Measurements from ENCODE around the gene ADCY9. TPM values are rescaled to one million over a fixed set of nuclear protein-coding genes. Genes with fewer than 3 reads are reported as not detected.
"Not testable (repeated sequence)": the region's sequence is repeated elsewhere in the genome, so short reads cannot be mapped to it uniquely, and the experiment has no call there.

Gene ADCY9
- total and polyA plus RNA-seq, 8 donors, result 9.8 to 61.1 (median 12.9) TPM

- Histone ChIP-seq H3K27me3 (no peaks in the 10 kb centered on the region), H3K4me3 (no peak overlapping the region), H3K4me1 (peaks cover 0 to 37% of the 10 kb centered on the region in 2 donors), H3K36me3 (peaks cover 0 to 20% of the 10 kb centered on the region in 2 donors), H3K9me3 (no peaks in the 10 kb centered on the region), H3K27ac (no peak overlapping the region)
- intact Hi-C loops (cut with DNase I), result no loop called here
- TF ChIP-seq CTCF (IDR thresholded peaks at IDR 0.05), result no peak
- ATAC-seq, result no peak
- no peak for DNase-seq
These were observed 150.9 kb downstream of the ADCY9 start for GRCh38 chr16:3965306-3965705.

GRCh38 chr16:3964686-3965290 is 151.5 kb downstream of the ADCY9 start:
- Histone ChIP-seq H3K4me3 (no peak overlapping the region), H3K27me3 (no peaks in the 10 kb centered on the region), H3K4me1 (peaks cover 0 to 43% of the 10 kb centered on the region in 2 donors), H3K27ac (no peak overlapping the region), H3K36me3 (peaks cover 0 to 20% of the 10 kb centered on the region in 2 donors), H3K9me3 (no peaks in the 10 kb centered on the region)
- peak in 1 of 4 donors; percentile 27 for DNase-seq
- no peak for TF ChIP-seq CTCF (IDR thresholded peaks at IDR 0.05)
- intact Hi-C loops (cut with DNase I), result no loop called here
- no peak for ATAC-seq

DNA sequence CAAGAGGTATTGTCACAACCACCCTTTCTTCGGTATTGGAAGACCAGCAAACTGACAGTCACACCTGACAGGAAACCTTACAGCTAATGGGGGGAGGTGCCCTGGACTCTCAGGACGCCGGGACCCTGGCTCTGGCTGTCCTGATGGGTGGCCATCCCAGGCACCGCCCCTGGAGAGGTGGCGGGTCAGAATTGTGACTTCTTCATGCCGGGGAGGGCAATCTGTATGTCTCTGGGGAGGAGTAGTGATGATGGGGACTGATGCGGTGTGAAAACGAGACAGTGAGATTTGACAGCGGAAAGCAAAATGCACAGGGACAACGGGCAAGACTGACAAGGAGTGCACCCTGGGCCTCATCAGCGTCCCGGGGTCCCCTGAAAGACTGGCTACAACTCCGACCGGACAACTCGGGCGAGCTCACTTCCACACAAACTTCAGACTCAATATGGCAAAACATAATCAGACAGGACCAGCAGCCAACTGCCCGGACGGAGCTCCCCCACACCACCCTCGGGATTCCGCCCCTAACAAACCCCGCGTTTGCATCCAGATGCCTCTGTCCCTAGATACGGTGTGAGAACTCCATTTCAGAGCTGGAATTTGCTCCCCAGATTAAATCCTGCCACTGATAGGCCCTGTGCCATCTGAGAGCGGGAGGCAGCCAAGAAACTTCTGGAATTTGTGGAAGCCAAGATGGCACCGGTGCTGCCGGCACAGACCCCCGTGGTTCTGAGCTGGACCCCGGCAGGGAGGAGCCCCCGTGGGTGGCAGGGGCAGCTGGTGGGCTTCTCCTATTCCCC is 152.2 kb downstream of the ADCY9 start:
- H3K27me3 ChIP-seq, result no peaks in the 10 kb centered on the region
- peaks cover 0 to 47% of the 10 kb centered on the region in 2 donors for H3K4me1 ChIP-seq
- DNase-seq (peak in 1 of 4 donors; percentile 27), ATAC-seq (no peak)
- peaks cover 0 to 20% of the 10 kb centered on the region in 2 donors for H3K36me3 ChIP-seq
- no peaks in the 10 kb centered on the region for H3K9me3 ChIP-seq
- H3K4me3 ChIP-seq, result no peak overlapping the region
- H3K27ac ChIP-seq, result no peak overlapping the region
- TF ChIP-seq CTCF (IDR thresholded peaks at IDR 0.05), result no peak
- intact Hi-C loops (cut with DNase I), result no loop called here

GRCh38 chr16:3963203-3963602 is 153.0 kb downstream of the ADCY9 start:
- Histone ChIP-seq H3K4me1 (peaks cover 0 to 41% of the 10 kb centered on the region in 2 donors), H3K9me3 (no peaks in the 10 kb centered on the region), H3K4me3 (no peak overlapping the region), H3K27ac (peak overlapping the region in 1 of 2 donors; percentile 18), H3K27me3 (no peaks in the 10 kb centered on the region), H3K36me3 (peaks cover 0 to 20% of the 10 kb centered on the region in 2 donors)
- DNase-seq, result peak in 1 of 4 donors; percentile 37
- no peak for TF ChIP-seq CTCF (IDR thresholded peaks at IDR 0.05)
- intact Hi-C loops (cut with DNase I), result no loop called here
- ATAC-seq, result no peak

- Histone ChIP-seq H3K36me3 (peaks cover 0 to 18% of the 10 kb centered on the region in 2 donors), H3K4me1 (peaks cover 0 to 41% of the 10 kb centered on the region in 2 donors), H3K4me3 (peak overlapping the region in 1 of 2 donors; percentile 40), H3K27ac (peak overlapping the region; percentile 80 to 82), H3K9me3 (no peaks in the 10 kb centered on the region), H3K27me3 (no peaks in the 10 kb centered on the region)
- DNase-seq, result no peak
- TF ChIP-seq CTCF (IDR thresholded peaks at IDR 0.05), result no peak
- intact Hi-C loops (cut with DNase I), result no loop called here
- no peak for ATAC-seq
These were observed 154.8 kb downstream of the ADCY9 start for GRCh38 chr16:3961449-3961849.

- intact Hi-C loops (cut with DNase I); H3K27me3 ChIP-seq; H3K36me3 ChIP-seq; DNase-seq; H3K9me3 ChIP-seq: not testable (repeated sequence)
- H3K4me1 ChIP-seq, result peaks cover 0 to 41% of the 10 kb centered on the region in 2 donors
- ATAC-seq, result peak; percentile 55
- peak overlapping the region; percentile 35 to 40 for H3K4me3 ChIP-seq
- peak overlapping the region; percentile 80 to 82 for H3K27ac ChIP-seq
These were observed 156.2 kb downstream of the ADCY9 start for GRCh38 chr16:3959926-3960590.

Data from left lung (tissue), 10 donors.